NCI-H748 (cell line): ENCODE results near the gene PRSS37.
"Not testable (repeated sequence)": the region's sequence is repeated elsewhere in the genome, so short reads cannot be mapped to it uniquely, and the experiment has no call there.

Experiments used
- DNase-seq: peaks from one replicate; lab custom pipeline; 2025; ENCODE audit not compliant: unreplicated experiment; lab: John Stamatoyannopoulos, UW

PRSS37 gene, protein sequence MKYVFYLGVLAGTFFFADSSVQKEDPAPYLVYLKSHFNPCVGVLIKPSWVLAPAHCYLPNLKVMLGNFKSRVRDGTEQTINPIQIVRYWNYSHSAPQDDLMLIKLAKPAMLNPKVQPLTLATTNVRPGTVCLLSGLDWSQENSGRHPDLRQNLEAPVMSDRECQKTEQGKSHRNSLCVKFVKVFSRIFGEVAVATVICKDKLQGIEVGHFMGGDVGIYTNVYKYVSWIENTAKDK

DNA sequence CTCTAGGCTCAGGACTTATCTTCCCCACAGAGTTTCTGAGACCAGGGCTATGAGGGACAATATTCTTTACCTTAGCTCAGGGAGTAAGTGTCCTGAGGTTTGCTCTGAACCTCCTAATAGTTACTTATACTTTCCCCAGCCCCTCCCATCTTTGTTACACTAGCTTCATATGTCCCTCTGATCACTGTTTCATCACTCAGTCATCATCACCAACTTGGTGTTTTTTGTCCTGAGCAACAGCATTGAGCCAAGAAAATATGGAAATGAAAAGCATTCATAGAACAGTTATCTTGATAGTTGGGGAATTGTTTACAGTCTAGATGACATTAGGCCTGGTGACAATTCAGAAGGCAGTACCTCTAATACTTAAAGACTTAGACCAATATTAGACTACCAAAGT, at the start of gene PRSS37:
Gene PRSS37, minus strand, starts transcription at position 101 of the 400 bp plus-strand sequence. CDS start 436 bp downstream, outside the sequence.
- no peak for DNase-seq

DNA sequence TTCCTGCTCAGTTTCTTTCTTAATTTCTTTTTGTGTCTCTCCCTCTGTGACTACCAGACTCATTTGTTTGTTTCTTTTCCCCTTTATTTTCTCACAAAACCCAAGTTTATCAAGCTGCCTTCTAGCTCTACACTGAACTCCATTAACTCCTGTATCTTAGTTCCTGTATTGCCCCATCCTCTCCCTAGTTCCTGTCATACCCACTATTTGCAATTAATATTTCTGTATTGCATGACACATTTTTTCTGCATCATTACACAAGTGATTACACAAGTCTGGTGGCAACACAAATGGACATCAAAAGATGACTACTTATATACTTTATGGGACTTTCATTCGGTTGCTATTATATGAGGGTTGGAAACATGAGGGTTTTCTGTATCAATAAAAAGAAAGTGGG, 48.0 kb upstream of the PRSS37 start:
- no peak for DNase-seq

DNA sequence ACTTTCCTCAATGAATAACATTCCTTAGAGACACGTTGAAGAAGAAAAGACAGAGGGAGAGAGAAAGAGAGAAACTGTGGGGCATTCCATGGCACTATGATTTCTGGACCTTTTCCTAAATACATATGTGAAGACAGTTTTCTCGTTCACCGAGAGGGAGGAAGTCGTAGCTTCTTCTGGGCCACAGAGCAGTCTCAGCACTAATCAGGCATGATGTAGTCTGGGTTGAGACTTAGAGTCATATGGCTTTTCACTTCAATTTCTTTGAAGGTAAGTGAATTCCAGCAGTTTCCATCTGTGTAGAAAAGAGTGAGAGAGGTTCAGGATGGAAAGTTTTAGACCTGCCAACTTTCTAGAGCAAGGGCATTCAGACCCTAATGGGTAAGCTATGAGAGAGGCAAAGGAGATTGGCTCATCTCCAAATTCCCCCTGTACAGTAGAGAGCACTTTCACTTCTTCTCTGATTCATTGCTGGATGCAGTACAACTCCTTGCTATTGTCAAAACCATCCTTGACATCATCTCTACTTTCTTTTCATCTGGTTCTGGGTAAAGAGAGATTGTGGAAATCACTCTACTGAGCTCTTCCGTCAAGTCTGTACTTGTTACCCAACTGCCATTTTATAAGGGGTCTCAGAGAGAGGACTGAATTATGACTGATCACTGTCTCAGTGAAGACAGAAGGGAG, 43.4 kb upstream of the PRSS37 start:
- DNase-seq = no peak

DNA sequence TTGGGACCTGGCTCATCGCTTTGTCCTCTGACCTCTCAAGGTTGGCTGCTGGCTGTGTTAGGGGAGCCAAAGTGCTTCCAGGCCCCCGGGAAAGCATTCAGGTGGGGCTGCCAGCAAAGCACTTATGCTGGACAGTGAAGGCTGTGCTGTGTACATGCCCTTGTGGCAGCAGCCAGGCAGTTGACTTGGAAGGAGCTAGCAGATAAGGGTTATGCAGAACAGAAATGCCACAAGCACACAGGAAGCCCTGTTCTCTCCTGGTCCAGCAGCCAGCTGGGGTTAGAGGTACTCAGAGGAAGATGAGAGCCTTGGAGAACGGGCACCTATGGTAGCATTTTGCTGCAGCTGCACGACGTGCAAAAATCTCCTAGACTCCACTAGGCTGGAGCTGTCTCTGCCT, 39.7 kb upstream of the PRSS37 start:
- DNase-seq = no peak

DNA sequence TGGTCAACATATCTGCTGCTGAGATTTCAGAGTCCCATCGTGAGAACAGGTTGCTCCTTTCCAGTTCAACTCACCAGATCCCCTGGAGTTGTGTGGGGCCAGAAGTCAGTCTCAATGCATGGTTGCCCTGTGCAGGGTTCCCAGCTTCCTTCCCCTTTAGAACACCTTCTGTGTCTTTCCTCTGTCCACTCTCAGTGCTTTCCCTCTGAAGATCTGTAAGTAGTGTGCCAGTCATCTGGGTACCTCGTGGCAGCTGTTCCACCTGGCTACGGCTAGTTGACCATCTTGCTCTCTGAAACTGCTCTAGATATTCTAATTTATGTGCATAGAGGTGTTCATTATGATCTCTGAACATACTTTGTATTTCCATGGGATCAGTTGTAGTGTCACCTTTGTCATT, 36.1 kb upstream of the PRSS37 start:
- DNase-seq = no peak

DNA sequence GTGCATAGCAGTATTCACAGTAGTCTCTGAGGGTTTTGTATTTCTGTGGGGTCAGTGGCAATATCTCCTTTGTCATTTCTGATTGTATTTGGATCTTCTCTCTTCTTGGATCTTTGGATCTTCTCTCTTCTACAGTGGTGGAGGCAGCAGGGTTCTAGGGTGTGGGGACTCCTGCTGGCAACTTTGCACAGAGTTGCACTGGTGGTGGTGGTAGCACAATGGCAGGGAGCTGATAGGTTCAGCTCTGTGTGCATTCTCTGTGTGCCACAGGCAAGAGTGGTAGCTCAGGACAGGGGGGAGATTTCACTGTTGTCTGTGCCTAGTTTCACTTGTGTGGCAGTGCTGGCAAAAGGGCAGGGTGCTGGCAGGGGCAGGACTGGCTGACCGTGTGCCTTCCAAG, 35.1 kb upstream of the PRSS37 start:
- no peak for DNase-seq

DNA sequence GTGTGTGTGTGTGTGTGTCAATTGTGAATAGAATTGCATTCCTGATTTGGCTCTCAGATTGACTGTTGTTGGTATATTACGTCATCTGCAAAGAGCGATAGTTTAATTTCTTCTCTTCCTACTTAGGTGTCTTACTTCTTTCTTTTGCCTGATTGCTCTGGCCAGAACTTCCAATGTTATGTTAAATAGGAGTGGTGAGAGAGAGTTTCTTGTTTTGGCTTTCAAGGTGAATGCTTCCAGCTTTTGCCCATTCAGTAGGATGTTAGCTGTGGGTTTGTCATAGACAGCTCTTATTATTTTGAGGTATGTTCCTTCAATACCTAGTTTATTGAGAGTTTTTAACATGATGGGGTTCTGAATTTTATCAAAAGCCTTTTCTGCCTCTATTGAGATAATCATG, 34.2 kb upstream of the PRSS37 start:
- DNase-seq = no peak

DNA sequence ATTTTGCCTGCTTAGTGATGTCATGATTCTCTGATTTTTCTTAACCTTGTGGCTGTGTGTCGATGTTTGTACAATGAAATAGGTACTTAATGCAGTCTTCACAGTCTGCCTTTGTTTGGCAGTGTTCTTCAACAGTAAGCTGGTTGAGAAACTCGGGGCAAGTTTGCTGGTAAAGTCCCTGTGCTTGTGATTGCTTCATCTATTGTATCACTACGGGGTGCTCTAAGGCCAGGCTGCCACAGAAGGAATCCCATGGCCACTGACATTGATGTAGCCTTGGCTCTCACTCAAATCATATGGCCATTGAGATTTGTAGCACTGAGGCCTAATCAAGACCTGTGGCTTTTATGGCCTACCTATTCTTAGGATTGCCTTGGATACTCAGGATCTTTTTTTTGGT, 33.5 kb upstream of the PRSS37 start:
- DNase-seq = no peak

DNA sequence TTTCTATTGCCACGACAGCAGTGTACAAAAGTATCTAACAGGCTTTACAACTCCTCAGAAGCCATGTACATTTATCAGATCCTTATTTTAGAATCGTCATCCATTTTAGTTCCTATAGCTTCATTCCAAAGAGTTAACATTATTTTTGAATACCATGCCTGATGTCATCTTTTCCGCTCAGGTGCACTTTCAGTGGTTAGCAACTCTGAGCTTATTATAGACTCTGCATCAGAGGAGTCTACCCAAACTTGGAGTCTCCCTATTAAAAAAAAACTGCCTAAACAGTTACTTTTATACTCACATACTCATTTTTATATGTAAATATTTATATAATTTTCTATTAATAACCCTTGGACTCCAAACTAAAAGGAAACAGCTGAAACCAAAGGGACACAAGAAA, 31.6 kb upstream of the PRSS37 start:
- DNase-seq = no peak

DNA sequence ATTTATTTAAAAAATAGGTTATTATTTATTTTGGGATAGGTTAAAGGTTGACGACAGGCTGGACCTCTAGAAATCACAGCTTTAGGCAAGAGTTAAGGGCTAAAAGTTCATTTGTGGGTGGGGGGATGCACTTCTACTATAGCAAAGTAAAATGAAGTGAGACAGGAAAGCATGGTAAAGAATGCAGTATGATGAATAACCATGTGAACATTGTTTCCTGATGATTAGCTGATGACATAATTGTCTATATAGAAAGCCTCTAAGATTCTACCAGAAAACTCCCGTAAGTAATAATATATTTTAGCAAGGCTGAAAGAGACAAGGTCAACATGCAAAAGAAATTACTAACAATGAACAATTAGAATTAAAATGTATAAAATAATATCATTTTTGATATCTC, 25.7 kb upstream of the PRSS37 start:
- no peak for DNase-seq

DNA sequence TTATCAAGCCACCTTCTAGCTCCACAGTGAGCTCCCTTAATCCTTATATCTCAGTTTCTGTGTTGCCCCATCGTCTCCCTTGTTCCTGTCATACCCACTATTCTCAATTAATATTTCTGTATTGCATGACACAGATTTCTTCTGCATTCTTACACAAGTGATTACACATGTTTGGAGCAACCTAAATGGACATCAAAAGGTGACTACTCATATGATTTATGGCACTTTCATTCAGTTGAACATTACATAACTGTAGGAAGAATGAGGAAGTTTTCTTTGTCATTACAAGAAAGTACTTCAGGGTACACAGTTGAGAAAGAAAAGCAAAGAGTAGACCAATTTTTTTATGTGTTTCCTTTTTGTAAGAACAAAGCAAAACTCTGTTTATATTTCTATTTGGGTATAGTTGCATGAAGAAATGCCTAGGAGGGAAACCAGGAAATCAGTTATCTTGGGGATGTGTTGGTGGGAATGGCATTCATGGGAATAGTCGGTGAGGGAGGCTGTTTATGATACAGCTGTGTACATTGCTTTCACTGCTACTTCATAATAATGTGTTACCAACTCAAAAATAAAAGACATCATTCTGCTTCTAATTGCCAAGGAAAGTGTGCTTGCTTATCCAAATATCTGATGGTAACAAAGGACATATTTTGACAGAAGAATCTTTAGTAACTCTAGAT, 23.6 kb upstream of the PRSS37 start:
- DNase-seq = no peak

DNA sequence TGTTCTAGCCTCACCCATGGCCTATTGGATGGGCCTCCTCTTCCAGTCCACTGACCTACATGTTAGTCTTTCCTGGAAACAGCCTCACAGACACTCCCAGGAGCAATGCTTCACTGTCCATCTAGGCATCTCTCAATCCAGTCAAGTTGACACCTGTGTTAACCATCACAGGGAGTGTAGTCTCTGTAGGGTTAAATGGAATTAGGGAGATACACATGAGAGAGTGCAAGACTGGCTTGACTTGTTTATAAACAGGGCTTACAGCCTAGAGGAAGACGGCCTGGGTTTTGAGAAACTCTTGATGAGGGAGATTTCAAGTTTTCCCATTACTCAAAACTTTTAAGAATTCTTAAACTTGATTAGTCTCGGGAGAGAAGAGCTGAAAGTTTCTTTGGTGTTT, 18.9 kb upstream of the PRSS37 start:
- no peak for DNase-seq

DNA sequence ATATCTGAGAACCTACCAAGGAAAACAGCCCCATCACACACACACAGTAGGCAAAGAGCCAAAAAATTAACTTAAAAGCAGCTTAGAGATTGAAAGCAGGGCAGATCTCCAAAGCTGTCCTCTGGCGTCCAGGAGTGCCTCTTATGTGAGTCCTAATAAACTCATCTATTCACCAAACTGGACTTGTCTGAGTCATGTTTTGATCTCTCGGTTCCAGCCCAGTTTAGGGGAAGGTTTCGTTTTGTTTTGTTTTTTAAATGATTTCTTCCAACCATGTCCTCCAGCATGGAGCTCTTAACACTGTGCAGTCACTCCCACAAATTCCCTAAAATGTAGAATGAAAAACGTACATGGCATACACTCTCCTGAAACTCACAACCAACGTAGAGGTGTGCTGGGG, 6.7 kb upstream of the PRSS37 start:
- DNase-seq = no peak

DNA sequence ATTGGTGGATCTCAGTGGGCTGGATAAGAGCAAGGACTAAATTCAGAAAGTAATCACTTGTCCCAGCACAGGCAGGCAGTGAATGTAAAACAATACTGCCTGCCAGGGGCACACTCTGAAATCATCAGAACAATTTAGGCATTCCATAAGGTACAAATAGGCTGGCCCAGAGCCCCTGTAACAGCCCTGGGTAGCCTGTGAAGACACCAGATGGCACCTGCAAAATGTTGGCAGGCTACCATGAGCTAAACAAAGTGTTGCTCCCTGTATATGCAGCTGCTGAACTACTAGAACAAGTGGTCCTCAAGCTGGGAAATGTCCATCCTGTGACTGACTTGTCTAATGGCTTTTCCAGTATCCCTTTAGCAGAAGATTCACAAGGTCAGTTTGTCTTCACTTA, 3.0 kb upstream of the PRSS37 start:
- no peak for DNase-seq

DNA sequence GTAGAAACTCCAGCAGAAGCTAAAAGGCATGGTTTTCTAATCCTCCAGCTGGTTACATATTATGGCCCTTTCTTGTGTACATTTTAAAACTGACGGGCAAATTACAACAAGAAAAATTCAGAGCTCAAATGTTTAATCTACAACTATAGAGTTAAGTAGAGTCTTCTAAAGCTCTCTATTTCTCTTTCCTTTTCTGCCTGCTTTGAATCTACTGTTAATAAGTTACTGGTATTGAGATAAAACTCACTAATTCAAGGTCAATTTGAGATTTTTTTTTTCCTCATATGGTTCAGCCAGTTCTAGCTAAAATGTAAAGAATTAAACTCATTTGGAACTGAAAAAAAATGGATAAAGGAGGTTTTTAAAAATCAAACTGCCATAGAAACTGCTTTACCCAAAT, 1.6 kb upstream of the PRSS37 start:
- no peak for DNase-seq

DNA sequence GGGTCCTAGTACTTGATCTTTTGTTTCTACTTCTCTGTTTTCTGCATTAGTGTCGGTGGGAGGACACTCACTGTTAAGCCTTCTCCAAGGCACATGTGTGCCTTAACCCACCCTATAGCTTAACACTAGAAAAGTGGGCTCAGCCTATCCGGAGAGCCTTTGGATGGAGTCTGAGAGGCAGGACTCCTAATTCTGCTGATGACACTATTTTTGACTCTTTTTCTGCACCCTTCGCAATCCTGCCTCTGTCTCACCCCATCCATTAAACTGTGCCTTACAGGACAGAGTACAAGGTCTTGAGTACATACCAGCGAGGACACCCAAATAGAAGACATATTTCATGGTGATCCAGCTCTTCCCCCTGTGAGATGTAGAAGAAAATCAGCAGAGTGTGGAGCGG, 577 bp downstream of the PRSS37 start:
- DNase-seq = no peak

DNA sequence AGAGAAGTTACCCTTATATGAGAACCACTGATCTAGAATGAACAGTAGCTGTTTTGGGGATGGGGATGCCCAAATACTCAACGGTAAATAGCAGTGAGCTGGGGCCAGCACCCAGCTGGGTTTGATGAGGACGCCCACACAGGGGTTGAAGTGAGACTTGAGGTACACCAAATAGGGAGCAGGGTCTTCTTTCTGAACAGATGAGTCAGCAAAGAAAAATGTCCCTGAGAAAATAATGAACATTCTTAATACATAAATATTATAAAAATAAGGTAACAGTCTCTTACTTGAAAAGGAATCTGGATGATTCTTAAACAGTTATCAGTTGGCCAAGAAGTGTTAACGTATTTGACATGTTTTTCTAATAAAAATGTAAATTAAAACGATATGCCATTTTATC, 2.0 kb downstream of the PRSS37 start:
- DNase-seq = no peak

DNA sequence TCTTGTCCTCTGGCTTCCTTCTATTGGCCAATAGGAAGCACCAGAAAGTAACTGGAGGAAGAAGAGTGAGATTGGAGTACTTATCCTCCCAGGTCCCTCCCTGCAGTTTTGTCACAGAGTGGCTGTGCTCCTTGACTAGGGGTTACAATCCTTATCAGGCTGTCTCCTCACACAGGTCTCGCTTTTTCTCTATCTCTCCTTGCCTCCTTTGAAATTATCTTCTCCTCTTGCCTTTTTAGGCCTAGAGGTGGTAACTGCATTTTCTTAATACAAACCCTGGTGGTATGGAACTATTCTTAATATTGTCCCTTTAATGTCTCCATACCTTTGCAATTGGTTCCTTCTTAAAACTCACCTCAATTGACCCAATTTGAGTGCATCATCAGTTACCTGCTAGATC, 2.7 kb downstream of the PRSS37 start:
- no peak for DNase-seq

DNA sequence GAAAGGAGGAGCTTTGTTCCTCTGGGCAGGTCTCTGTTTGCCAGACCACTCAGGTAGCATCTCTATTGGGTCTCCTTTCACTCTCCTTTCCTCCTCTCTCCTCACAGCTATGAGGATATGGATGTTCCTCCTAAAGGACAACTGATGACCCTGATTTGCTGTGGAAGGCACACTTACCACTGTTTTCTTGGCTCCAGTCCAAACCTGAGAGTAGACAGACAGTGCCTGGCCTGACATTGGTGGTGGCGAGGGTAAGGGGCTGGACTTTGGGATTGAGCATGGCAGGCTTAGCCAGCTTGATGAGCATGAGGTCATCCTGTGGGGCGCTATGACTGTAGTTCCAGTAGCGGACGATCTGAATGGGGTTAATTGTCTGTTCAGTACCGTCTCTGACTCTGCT, 3.6 kb downstream of the PRSS37 start:
- DNase-seq = peak; percentile 21

DNA sequence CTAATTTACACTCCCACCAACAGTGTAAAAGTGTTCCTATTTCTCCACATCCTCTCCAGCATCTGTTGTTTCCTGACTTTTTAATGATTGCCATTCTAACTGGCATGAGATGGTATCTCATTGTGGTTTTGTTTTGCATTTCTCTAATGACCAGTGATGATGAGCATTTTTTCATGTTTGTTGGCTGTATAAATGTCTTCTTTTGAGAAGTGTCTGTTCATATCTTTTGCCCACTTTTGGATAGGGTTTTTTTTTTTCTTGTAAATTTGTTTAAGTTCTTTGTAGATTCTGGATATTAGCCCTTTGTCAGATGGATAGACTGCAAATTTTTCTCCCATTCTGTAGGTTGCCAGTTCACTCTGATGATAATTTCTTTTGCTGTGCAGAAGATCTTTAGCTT, 18.9 kb downstream of the PRSS37 start:
- not testable (repeated sequence) for DNase-seq

DNA sequence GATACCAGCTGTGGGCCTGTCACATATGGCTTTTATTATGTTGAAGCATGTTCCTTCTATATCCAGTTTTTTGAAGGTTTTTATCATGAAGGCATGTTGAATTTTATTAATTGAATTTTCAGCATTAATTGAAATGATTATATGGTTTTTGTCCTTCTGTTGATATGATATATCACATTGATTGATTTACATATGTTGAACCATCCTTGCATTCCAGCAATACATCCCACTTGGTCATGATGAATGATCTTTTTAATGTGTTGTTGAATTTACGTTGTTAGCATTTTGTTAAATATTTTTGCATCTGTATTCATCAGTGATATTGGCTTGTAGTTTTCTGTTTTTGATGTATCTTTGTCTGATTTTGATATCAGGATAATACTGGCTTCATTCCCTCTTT, 21.2 kb downstream of the PRSS37 start:
- no peak for DNase-seq

DNA sequence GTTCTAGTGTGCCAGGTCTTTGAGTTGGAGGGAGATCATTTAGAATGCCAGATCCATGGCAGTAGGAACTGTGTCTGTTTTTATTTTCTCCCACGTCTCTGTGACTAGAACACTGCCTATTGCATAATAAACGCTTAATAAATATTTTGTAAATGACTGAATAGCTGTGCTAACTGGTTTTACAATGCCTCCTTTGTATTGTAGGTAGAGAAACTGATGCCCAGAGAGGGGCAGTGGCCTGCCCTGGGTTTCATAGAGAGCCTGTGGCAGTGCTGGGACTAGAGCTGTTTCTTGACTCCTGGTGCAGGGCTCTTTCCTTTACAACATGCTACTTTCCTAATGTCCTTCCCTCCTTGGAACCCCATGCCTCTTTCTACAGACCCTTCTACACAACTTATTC, 48.8 kb downstream of the PRSS37 start:
- DNase-seq = no peak

DNA sequence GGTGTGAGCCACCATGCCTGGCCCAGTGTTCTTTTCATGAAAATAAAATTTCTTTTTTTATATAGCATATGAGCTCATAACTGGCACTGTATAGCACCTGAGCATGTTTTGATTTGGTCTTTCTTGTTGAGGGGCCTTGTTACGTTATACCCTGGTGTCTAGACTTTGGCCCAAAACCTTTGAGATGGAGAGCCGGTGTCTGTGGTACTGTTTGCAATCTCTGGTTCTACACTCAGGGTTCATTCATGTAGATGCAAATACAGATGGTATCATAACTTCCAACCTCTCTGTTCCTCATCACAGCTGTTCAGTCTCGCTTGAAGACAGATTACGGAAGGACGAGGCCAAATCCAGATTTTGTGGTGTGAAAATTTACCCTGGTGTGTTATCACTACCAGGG, 51.4 kb downstream of the PRSS37 start, which contains the start of gene TAS2R5:
Gene TAS2R5, plus strand, starts transcription at position 301 of the 400 bp plus-strand sequence. CDS start 145 bp downstream, outside the sequence.
- no peak for DNase-seq
